ENCODE results near the gene ALOX12. TPM values are rescaled to one million over a fixed set of nuclear protein-coding genes. Genes with fewer than 3 reads are reported as not detected.
A peak's percentile ranks its signal among the peaks of the same experiment; 100 is the strongest.
"Not testable (repeated sequence)": the region's sequence is repeated elsewhere in the genome, so short reads cannot be mapped to it uniquely, and the experiment has no call there.

The ALOX12 gene
- polyA plus RNA-seq, 3 donors: 0.29 to 1.2 TPM; not detected in 1

GRCh38 chr17:6948562-6948961 lies 47.3 kb upstream of the ALOX12 start:
- peak; percentile 33 to 65 (median 49) for DNase-seq
- Histone ChIP-seq H3K36me3 (replicated peaks in 1 of 2; ENCODE audit: control insufficient read depth in 1 of 2, insufficient read depth in 2 of 2, low read length in 2 of 2) (no peaks in the 10 kb centered on the region), H3K9me3 (replicated peaks in 1 of 2; ENCODE audit: control insufficient read depth in 1 of 2, insufficient read depth in 1 of 2, low read length in 2 of 2) (no peaks in the 10 kb centered on the region), H3K79me2 (ENCODE audit: insufficient read depth, low read length) (no peaks in the 10 kb centered on the region), H4K20me1 (ENCODE audit: insufficient read depth, low read length) (no peaks in the 10 kb centered on the region), H2AFZ (ENCODE audit: insufficient read depth, low read depth, low read length, poor library complexity, severe bottlenecking) (peak overlapping the region; percentile 63), H3K9ac (ENCODE audit: insufficient read depth, low read length, poor library complexity, severe bottlenecking) (no peak overlapping the region), H3K27ac (ENCODE audit: low read depth in 1 of 2, low read length in 2 of 2) (peak overlapping the region in 1 of 2 donors; percentile 74), H3K4me2 (replicated peaks; ENCODE audit: extremely low read depth, low read length, poor library complexity, severe bottlenecking) (peak overlapping the region; percentile 61), H3K4me1 (ENCODE audit: control insufficient read depth in 1 of 2, insufficient read depth in 2 of 2, low read length in 2 of 2) (peaks cover 14 to 25% of the 10 kb centered on the region in 2 donors), H3K4me3 (replicated peaks in 1 of 3; ENCODE audit: low read depth in 2 of 3, low read length in 3 of 3) (peak overlapping the region in 1 of 3 experiments; percentile 58), H3K27me3 (ENCODE audit: control insufficient read depth in 2 of 2, insufficient read depth in 2 of 2, low read length in 2 of 2) (no peaks in the 10 kb centered on the region)
- peaks cover 0 to 4% (median 0%) of the 10 kb centered on the region in 3 donors for H3K27me3 Mint-ChIP-seq (ENCODE audit: low read depth in 3 of 3)
- peak overlapping the region; percentile 68 to 81 for H3K4me3 Mint-ChIP-seq
- peaks cover 30% of the 10 kb centered on the region for H3K4me1 Mint-ChIP-seq
- H3K36me3 Mint-ChIP-seq: no peaks in the 10 kb centered on the region
- TF ChIP-seq, protein P1, sequence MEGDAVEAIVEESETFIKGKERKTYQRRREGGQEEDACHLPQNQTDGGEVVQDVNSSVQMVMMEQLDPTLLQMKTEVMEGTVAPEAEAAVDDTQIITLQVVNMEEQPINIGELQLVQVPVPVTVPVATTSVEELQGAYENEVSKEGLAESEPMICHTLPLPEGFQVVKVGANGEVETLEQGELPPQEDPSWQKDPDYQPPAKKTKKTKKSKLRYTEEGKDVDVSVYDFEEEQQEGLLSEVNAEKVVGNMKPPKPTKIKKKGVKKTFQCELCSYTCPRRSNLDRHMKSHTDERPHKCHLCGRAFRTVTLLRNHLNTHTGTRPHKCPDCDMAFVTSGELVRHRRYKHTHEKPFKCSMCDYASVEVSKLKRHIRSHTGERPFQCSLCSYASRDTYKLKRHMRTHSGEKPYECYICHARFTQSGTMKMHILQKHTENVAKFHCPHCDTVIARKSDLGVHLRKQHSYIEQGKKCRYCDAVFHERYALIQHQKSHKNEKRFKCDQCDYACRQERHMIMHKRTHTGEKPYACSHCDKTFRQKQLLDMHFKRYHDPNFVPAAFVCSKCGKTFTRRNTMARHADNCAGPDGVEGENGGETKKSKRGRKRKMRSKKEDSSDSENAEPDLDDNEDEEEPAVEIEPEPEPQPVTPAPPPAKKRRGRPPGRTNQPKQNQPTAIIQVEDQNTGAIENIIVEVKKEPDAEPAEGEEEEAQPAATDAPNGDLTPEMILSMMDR (IDR thresholded peaks at IDR 0.05): no peak
- WGBS (ENCODE audit: insufficient coverage): 0% methylated on average over 2 of the region's 5 CpGs
- intact Hi-C loops (cut with micrococcal nuclease): no loop called here
- peaks cover 0 to 3% (median 0%) of the 10 kb centered on the region in 7 donors for H3K9me3 Mint-ChIP-seq
- H3K27ac Mint-ChIP-seq: peak overlapping the region; percentile 19 to 93 (median 85)

DNA sequence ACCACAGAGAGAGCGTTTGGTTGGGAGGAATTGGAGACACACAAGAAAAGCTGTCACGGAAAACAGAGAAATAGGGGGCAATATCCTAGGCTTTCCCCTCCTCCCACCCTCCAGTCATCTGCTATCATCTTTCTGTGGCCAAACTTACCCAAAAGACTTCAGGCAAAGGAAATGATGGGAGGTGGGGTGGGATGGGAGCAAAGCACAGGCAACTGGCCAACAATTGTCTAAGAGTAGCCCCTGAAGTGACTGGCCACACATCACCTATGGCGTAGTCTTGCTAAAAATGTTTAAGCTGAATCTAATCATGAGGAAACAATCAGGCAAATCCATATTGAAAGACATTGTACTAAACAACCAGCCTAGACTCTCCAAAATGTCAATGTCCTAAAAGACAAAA lies 46.9 kb upstream of the ALOX12 start:
- H3K9me3 ChIP-seq (replicated peaks in 1 of 2; ENCODE audit: control insufficient read depth in 1 of 2, insufficient read depth in 1 of 2, low read length in 2 of 2): no peaks in the 10 kb centered on the region
- H3K9me3 Mint-ChIP-seq: peaks cover 0 to 3% (median 0%) of the 10 kb centered on the region in 7 donors
- H3K79me2 ChIP-seq (ENCODE audit: insufficient read depth, low read length): no peaks in the 10 kb centered on the region
- no peak for DNase-seq
- peaks cover 14 to 22% of the 10 kb centered on the region in 2 donors for H3K4me1 ChIP-seq (ENCODE audit: control insufficient read depth in 1 of 2, insufficient read depth in 2 of 2, low read length in 2 of 2)
- peak overlapping the region; percentile 19 to 93 (median 85) for H3K27ac Mint-ChIP-seq
- peak overlapping the region; percentile 63 for H2AFZ ChIP-seq (ENCODE audit: insufficient read depth, low read depth, low read length, poor library complexity, severe bottlenecking)
- no peaks in the 10 kb centered on the region for H3K36me3 Mint-ChIP-seq
- TF ChIP-seq, protein P1 (IDR thresholded peaks at IDR 0.05): no peak
- no peaks in the 10 kb centered on the region for H4K20me1 ChIP-seq (ENCODE audit: insufficient read depth, low read length)
- H3K9ac ChIP-seq (ENCODE audit: insufficient read depth, low read length, poor library complexity, severe bottlenecking): no peak overlapping the region
- peaks cover 0 to 4% (median 0%) of the 10 kb centered on the region in 3 donors for H3K27me3 Mint-ChIP-seq (ENCODE audit: low read depth in 3 of 3)
- H3K27me3 ChIP-seq (ENCODE audit: control insufficient read depth in 2 of 2, insufficient read depth in 2 of 2, low read length in 2 of 2): no peaks in the 10 kb centered on the region
- H3K4me3 Mint-ChIP-seq: peak overlapping the region; percentile 68 to 81
- peak overlapping the region in 1 of 3 experiments; percentile 58 for H3K4me3 ChIP-seq (replicated peaks in 1 of 3; ENCODE audit: low read depth in 2 of 3, low read length in 3 of 3)
- H3K27ac ChIP-seq (ENCODE audit: low read depth in 1 of 2, low read length in 2 of 2): peak overlapping the region in 1 of 2 donors; percentile 74
- intact Hi-C loops (cut with micrococcal nuclease): no loop called here
- 40% methylated on average over 1 of the region's 3 CpGs for WGBS (ENCODE audit: insufficient coverage)
- peaks cover 28% of the 10 kb centered on the region for H3K4me1 Mint-ChIP-seq
- H3K4me2 ChIP-seq (replicated peaks; ENCODE audit: extremely low read depth, low read length, poor library complexity, severe bottlenecking): peak overlapping the region; percentile 61
- no peaks in the 10 kb centered on the region for H3K36me3 ChIP-seq (replicated peaks in 1 of 2; ENCODE audit: control insufficient read depth in 1 of 2, insufficient read depth in 2 of 2, low read length in 2 of 2)

DNA sequence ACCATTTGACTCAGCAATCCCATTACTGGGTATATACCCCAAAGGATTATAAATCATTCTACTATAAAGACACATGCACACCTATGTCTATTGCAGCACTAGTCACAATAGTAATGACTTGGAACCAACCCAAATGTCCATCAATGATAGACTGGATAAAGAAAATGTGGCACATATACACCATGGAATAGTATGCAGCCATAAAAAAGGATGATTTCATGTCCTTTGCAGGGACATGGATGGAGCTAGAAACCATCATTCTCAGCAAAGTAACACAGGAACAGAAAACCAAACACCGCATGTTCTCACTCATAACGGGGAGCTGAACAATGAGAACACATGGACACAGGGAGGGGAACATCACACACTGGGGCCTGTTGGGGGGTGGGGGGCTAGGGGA lies 44.9 kb upstream of the ALOX12 start:
- H3K79me2 ChIP-seq (ENCODE audit: insufficient read depth, low read length); H3K4me3 Mint-ChIP-seq; H3K9me3 Mint-ChIP-seq; H3K27me3 ChIP-seq (ENCODE audit: control insufficient read depth in 2 of 2, insufficient read depth in 2 of 2, low read length in 2 of 2); H3K36me3 ChIP-seq (replicated peaks in 1 of 2; ENCODE audit: control insufficient read depth in 1 of 2, insufficient read depth in 2 of 2, low read length in 2 of 2); H3K4me2 ChIP-seq (replicated peaks; ENCODE audit: extremely low read depth, low read length, poor library complexity, severe bottlenecking); intact Hi-C loops (cut with micrococcal nuclease); H3K27me3 Mint-ChIP-seq (ENCODE audit: low read depth in 3 of 3); H3K4me3 ChIP-seq (replicated peaks in 1 of 3; ENCODE audit: low read depth in 2 of 3, low read length in 3 of 3); DNase-seq; H3K36me3 Mint-ChIP-seq; H3K27ac ChIP-seq (ENCODE audit: low read depth in 1 of 2, low read length in 2 of 2); H2AFZ ChIP-seq (ENCODE audit: insufficient read depth, low read depth, low read length, poor library complexity, severe bottlenecking); H3K9ac ChIP-seq (ENCODE audit: insufficient read depth, low read length, poor library complexity, severe bottlenecking); H3K9me3 ChIP-seq (replicated peaks in 1 of 2; ENCODE audit: control insufficient read depth in 1 of 2, insufficient read depth in 1 of 2, low read length in 2 of 2); H3K27ac Mint-ChIP-seq; H4K20me1 ChIP-seq (ENCODE audit: insufficient read depth, low read length): not testable (repeated sequence)
- H3K4me1 ChIP-seq (ENCODE audit: control insufficient read depth in 1 of 2, insufficient read depth in 2 of 2, low read length in 2 of 2): peaks cover 14 to 22% of the 10 kb centered on the region in 2 donors
- no CpG with 5 or more reads among the region's 2 CpGs for WGBS (ENCODE audit: insufficient coverage)
- H3K4me1 Mint-ChIP-seq: peaks cover 28% of the 10 kb centered on the region
